OCI-LY7 (cell line): ENCODE measurements around the gene ALK. TPM values are rescaled to one million over a fixed set of nuclear protein-coding genes. Genes with fewer than 3 reads are reported as not detected.

ENCODE experiments used
- BruUV-seq: library from RNA; stranded (reverse); fragments of 400-500 nt; replicated peaks from 2 replicates; lab custom pipeline; 2021; lab: Mats Ljungman, UMichigan
- CTCF ChIA-PET: fragments of 300-600 bp; sonication (Branson Sonifier 250); formaldehyde crosslinking; loops from one replicate; lab custom pipeline; 2022; ENCODE audit warnings: antibody characterized with exemption; ENCODE audit not compliant: unreplicated experiment; lab: Charles Lee
- POLR2A ChIA-PET: fragments of 300-600 bp; sonication (Branson Sonifier 250); formaldehyde crosslinking; loops from one replicate; lab custom pipeline; 2022; ENCODE audit warnings: antibody characterized with exemption; lab: Charles Lee
- DNase-seq: peaks from one replicate; pipeline ENCODE4 v3.0.0-alpha.2; 2015; ENCODE audit warnings: low spot score
- H2AFZ ChIP-seq: fragments of 200-600 bp; sonication (generic), shearing (Covaris generic); 2 replicates; pipeline ENCODE4 v1.6.1; 2014; ENCODE audit warnings: mild to moderate bottlenecking, antibody characterized with exemption, low read length, moderate library complexity
- H3K27ac ChIP-seq: fragments of 200-600 bp; sonication (generic); 2 replicates; pipeline ENCODE4 v1.5.1; 2014; ENCODE audit warnings: mixed run types, low read depth, mild to moderate bottlenecking, moderate library complexity, low read length, inconsistent platforms; ENCODE audit not compliant: poor library complexity, severe bottlenecking
- H3K36me3 ChIP-seq: fragments of 200-600 bp; sonication (generic); 2 replicates; pipeline ENCODE4 v1.6.1; 2014; ENCODE audit warnings: mild to moderate bottlenecking, antibody characterized with exemption, low read length, moderate library complexity, mixed read lengths; ENCODE audit not compliant: insufficient read depth
- H3K4me1 ChIP-seq: fragments of 200-600 bp; sonication (generic); 2 replicates; pipeline ENCODE4 v1.5.1; 2014; ENCODE audit warnings: mild to moderate bottlenecking, low read length; ENCODE audit not compliant: insufficient read depth, poor library complexity, severe bottlenecking
- H3K4me2 ChIP-seq: fragments of 200-600 bp; sonication (generic); 2 replicates; pipeline ENCODE4 v1.6.1; 2014; ENCODE audit warnings: mild to moderate bottlenecking, low read length
- H3K4me3 ChIP-seq: fragments of 200-600 bp; sonication (generic); 2 replicates; pipeline ENCODE4 v1.5.1; 2014; ENCODE audit warnings: mild to moderate bottlenecking, low read depth, low read length; ENCODE audit not compliant: poor library complexity, severe bottlenecking
- H3K79me2 ChIP-seq: fragments of 200-600 bp; sonication (generic); 2 replicates; pipeline ENCODE4 v1.6.1; 2016; ENCODE audit warnings: low read depth, mild to moderate bottlenecking, low read length, moderate library complexity, mixed read lengths; ENCODE audit not compliant: insufficient read depth
- H3K9me2 ChIP-seq: fragments of 200-600 bp; sonication (generic); 2 replicates; pipeline ENCODE4 v1.6.1; 2016; ENCODE audit warnings: mild to moderate bottlenecking, low read length, mixed read lengths; ENCODE audit not compliant: insufficient read depth
- H3K9me3 ChIP-seq: fragments of 200-600 bp; sonication (generic); 2 replicates; pipeline ENCODE4 v1.6.1; 2014; ENCODE audit warnings: mild to moderate bottlenecking, mixed run types, low read length, mixed read lengths
- H4K20me1 ChIP-seq: fragments of 200-600 bp; sonication (generic); 2 replicates; pipeline ENCODE4 v1.6.1; 2014; ENCODE audit warnings: mild to moderate bottlenecking, antibody characterized with exemption, low read length, moderate library complexity, mixed read lengths; ENCODE audit not compliant: insufficient read depth
- EZH2phosphoT487 ChIP-seq: fragments of 200-600 bp; sonication (generic); IDR thresholded peaks from 2 replicates; pipeline ENCODE4 v1.6.1; 2018; ENCODE audit warnings: low read depth, borderline replicate concordance, mild to moderate bottlenecking, mixed run types, antibody characterized with exemption, low read length, moderate library complexity, mixed read lengths
- intact Hi-C: fragments of 100-400 bp; cut with micrococcal nuclease; formaldehyde crosslinking; loops from one replicate; pipeline ENCODE4 v1.10.0; 2022; ENCODE audit not compliant: unreplicated experiment
- total RNA-seq, 2 experiments: library from RNA; depleted of rRNA in 1 of 2; stranded (reverse); fragments of >200 nt in 1 of 2; shearing (Covaris generic) in 1 of 2; gene quantifications; 2 replicates each; pipeline ENCODE4 v1.2.3, GENCODE V29; 2014 to 2022
- TF ChIP-seq, protein P1 (sequence below): fragments of 200-600 bp; sonication (generic); conservative IDR thresholded peaks from 2 replicates; pipeline ENCODE4 v1.5.1; 2014; ENCODE audit warnings: mild to moderate bottlenecking, antibody characterized with exemption, low read length, moderate library complexity, mixed read lengths

ALK gene
- total RNA-seq, 2 experiments from 2014 or later: 0.09 TPM; not detected in 1

DNA sequence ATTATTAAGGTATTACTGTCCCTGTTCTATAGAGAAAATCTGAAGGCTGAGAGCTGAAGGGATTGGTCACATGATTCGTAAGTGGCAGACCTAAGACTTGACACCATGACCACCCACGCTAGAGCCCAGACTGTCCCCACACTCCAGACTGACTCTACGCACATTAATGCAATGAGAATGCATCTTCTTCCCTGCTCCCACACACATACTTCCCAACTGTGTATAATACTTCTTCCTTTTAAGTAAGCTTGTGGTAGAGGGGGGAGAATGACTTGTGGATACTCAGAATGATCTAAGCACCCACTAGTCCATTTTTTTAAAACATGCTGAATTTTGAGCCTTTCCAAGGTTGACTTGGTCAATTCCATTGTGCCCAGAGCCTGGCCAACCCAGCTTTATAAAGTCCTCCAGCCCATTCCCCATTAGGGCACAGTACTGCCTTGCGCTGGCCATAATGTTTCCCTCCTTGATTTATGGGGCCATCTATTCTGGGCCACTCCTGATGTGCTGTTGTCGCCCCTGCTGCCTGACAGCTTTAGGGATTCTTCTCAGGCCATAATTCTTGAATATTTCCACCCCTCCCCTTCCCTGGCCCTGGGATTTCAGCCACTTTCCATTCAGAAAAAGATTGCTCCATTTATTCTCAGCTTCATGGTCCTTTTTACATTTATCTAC lies 28.7 kb downstream of the ALK start:
- H3K4me3 ChIP-seq: no peak overlapping the region
- no peak overlapping the region for H2AFZ ChIP-seq
- no peaks in the 10 kb centered on the region for H3K79me2 ChIP-seq
- H3K36me3 ChIP-seq: no peaks in the 10 kb centered on the region
- TF ChIP-seq, protein P1, sequence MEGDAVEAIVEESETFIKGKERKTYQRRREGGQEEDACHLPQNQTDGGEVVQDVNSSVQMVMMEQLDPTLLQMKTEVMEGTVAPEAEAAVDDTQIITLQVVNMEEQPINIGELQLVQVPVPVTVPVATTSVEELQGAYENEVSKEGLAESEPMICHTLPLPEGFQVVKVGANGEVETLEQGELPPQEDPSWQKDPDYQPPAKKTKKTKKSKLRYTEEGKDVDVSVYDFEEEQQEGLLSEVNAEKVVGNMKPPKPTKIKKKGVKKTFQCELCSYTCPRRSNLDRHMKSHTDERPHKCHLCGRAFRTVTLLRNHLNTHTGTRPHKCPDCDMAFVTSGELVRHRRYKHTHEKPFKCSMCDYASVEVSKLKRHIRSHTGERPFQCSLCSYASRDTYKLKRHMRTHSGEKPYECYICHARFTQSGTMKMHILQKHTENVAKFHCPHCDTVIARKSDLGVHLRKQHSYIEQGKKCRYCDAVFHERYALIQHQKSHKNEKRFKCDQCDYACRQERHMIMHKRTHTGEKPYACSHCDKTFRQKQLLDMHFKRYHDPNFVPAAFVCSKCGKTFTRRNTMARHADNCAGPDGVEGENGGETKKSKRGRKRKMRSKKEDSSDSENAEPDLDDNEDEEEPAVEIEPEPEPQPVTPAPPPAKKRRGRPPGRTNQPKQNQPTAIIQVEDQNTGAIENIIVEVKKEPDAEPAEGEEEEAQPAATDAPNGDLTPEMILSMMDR: no peak
- TF ChIP-seq EZH2phosphoT487: no peak
- no peak overlapping the region for H3K27ac ChIP-seq
- no peak overlapping the region for H3K4me2 ChIP-seq
- DNase-seq: no peak
- ChIA-PET POLR2A (no interaction called here), CTCF (no interaction called here)
- no peaks in the 10 kb centered on the region for H3K9me2 ChIP-seq
- H3K9me3 ChIP-seq: no peaks in the 10 kb centered on the region
- no TSS peak for BruUV-seq
- no peaks in the 10 kb centered on the region for H3K4me1 ChIP-seq
- H4K20me1 ChIP-seq: no peaks in the 10 kb centered on the region
- intact Hi-C loops: no loop called here

- no peaks in the 10 kb centered on the region for H3K36me3 ChIP-seq
- CTCF ChIA-PET: no interaction called here
- no peaks in the 10 kb centered on the region for H4K20me1 ChIP-seq
- intact Hi-C loops: no loop called here
- no peak overlapping the region for H2AFZ ChIP-seq
- DNase-seq: no peak
- no peak for TF ChIP-seq EZH2phosphoT487
- TF ChIP-seq, protein P1: no peak
- no peaks in the 10 kb centered on the region for H3K9me3 ChIP-seq
- no peak overlapping the region for H3K4me3 ChIP-seq
- BruUV-seq: no TSS peak
- no peaks in the 10 kb centered on the region for H3K4me1 ChIP-seq
- POLR2A ChIA-PET: interaction anchor here (0.6 kb wide), 1 partner anchor 1885 kb away, joined by 3 read pairs; no protein-coding TSS in a partner anchor
- H3K79me2 ChIP-seq: no peaks in the 10 kb centered on the region
- H3K4me2 ChIP-seq: no peak overlapping the region
- H3K9me2 ChIP-seq: no peaks in the 10 kb centered on the region
- no peak overlapping the region for H3K27ac ChIP-seq
Measured at GRCh38 chr2:29881089-29881730, 40.2 kb downstream of the ALK start.

GRCh38 chr2:29880084-29880483 lies 41.3 kb downstream of the ALK start:
- no peak overlapping the region for H3K4me3 ChIP-seq
- H3K36me3 ChIP-seq: no peaks in the 10 kb centered on the region
- BruUV-seq: no TSS peak
- TF ChIP-seq EZH2phosphoT487: no peak
- TF ChIP-seq, protein P1: no peak
- no peaks in the 10 kb centered on the region for H4K20me1 ChIP-seq
- DNase-seq: no peak
- no peaks in the 10 kb centered on the region for H3K9me3 ChIP-seq
- H2AFZ ChIP-seq: no peak overlapping the region
- no peaks in the 10 kb centered on the region for H3K79me2 ChIP-seq
- ChIA-PET POLR2A (no interaction called here), CTCF (no interaction called here)
- intact Hi-C loops: no loop called here
- no peaks in the 10 kb centered on the region for H3K9me2 ChIP-seq
- H3K4me1 ChIP-seq: no peaks in the 10 kb centered on the region
- H3K4me2 ChIP-seq: no peak overlapping the region
- no peak overlapping the region for H3K27ac ChIP-seq
